ENCODE data around the gene MRPL47.

- TF ChIP-seq CTCF (IDR thresholded peaks at IDR 0.05) (no peak), POLR2A (IDR thresholded peaks at IDR 0.05) (no peak)
Observed at GRCh38 chr3:179624451-179624850, 20.0 kb upstream of the MRPL47 start.
